Activated T-cell treated with anti-CD3 and anti-CD28 coated beads for 24 hours (primary cell): Measurements from ENCODE around the gene SCYGR8.
"Not testable (repeated sequence)": the region's sequence is repeated elsewhere in the genome, so short reads cannot be mapped to it uniquely, and the experiment has no call there.

ENCODE experiments used
- DNase-seq: peaks from one replicate; pipeline ENCODE4 v3.0.0-alpha.2; 2020; ENCODE audit warnings: low read depth

The SCYGR8 gene

GRCh38 chr2:227745594-227745993, at the start of gene SCYGR8:
Gene SCYGR8, plus strand, starts transcription at chr2:227745894. Its CDS starts 0 bp downstream, at chr2:227745894.
- no peak for DNase-seq

GRCh38 chr2:227696990-227697679, 48.6 kb upstream of the SCYGR8 start:
- DNase-seq = no peak

GRCh38 chr2:227701556-227701955, 44.1 kb upstream of the SCYGR8 start:
- DNase-seq = no peak

GRCh38 chr2:227703280-227703732, 42.4 kb upstream of the SCYGR8 start:
- DNase-seq = no peak

GRCh38 chr2:227703961-227704360, 41.7 kb upstream of the SCYGR8 start:
- DNase-seq = no peak

GRCh38 chr2:227706859-227707258, 38.8 kb upstream of the SCYGR8 start:
- DNase-seq = no peak

GRCh38 chr2:227707390-227707789, 38.3 kb upstream of the SCYGR8 start:
- DNase-seq = no peak

GRCh38 chr2:227710986-227711385, 34.7 kb upstream of the SCYGR8 start:
- DNase-seq = no peak

GRCh38 chr2:227713291-227713690, 32.4 kb upstream of the SCYGR8 start:
- no peak for DNase-seq

- DNase-seq = no peak
These were observed 29.2 kb upstream of the SCYGR8 start for GRCh38 chr2:227716501-227716900.

GRCh38 chr2:227717687-227718567, 27.8 kb upstream of the SCYGR8 start, which contains the start of gene SLC19A3:
Gene SLC19A3, minus strand, starts transcription at chr2:227718028. Its CDS starts 15,710 bp downstream, at chr2:227702318.
- no peak for DNase-seq

GRCh38 chr2:227719641-227720040, 26.1 kb upstream of the SCYGR8 start:
- no peak for DNase-seq

GRCh38 chr2:227720680-227721079, 25.0 kb upstream of the SCYGR8 start:
- DNase-seq = no peak

GRCh38 chr2:227722821-227723220, 22.9 kb upstream of the SCYGR8 start:
- not testable (repeated sequence) for DNase-seq

- no peak for DNase-seq
These were observed 21.2 kb upstream of the SCYGR8 start, which contains the start of gene SCYGR6 for GRCh38 chr2:227724394-227725039. Gene SCYGR6, minus strand, starts transcription at chr2:227724757. Its CDS starts 0 bp downstream, at chr2:227724757.

- no peak for DNase-seq
These were observed 17.7 kb upstream of the SCYGR8 start, which contains the start of gene SCYGR7 for GRCh38 chr2:227728035-227728434. Gene SCYGR7, plus strand, starts transcription at chr2:227728335. Its CDS starts 0 bp downstream, at chr2:227728335.

- no peak for DNase-seq
These were observed 6.3 kb upstream of the SCYGR8 start for GRCh38 chr2:227739351-227739750.

GRCh38 chr2:227740705-227741104, 5.0 kb upstream of the SCYGR8 start:
- not testable (repeated sequence) for DNase-seq

GRCh38 chr2:227748079-227748478, 2.4 kb downstream of the SCYGR8 start:
- DNase-seq = no peak

- not testable (repeated sequence) for DNase-seq
These were observed 10.6 kb downstream of the SCYGR8 start for GRCh38 chr2:227756261-227756660.

- DNase-seq = no peak
These were observed 13.9 kb downstream of the SCYGR8 start for GRCh38 chr2:227759411-227760118.
